SKM-1 (cell line): Measurements from ENCODE around the gene RFX8.
"Not testable (repeated sequence)": the region's sequence is repeated elsewhere in the genome, so short reads cannot be mapped to it uniquely, and the experiment has no call there.

Experiments used
- DNase-seq: peaks from one replicate; lab custom pipeline; 2025; ENCODE audit not compliant: unreplicated experiment; lab: John Stamatoyannopoulos, UW

Gene RFX8

GRCh38 chr2:101474731-101475384, at the start of gene RFX8:
TSS of gene RFX8 (minus strand) at chr2:101475112. CDS start at chr2:101466848, 8,264 bp downstream.
- DNase-seq: peak; percentile 46

DNA sequence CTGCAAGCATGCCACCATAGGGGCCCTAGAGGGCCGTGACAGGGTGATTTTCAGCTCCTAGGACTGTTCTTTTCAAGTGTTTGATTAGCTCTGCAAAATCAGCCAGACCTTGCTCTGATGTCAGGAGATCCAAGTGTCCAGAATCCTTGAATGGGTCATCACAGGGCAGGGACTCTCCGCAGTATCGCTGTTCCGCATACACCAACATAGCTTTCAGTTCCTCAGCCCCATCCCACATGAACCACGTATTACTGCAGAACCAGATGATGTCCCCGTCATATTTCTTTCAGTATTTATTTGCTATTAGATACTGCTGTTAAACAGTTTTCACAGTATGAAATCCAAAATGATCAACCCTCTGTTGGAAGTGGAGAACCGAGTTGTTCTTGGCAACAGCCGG, 46.6 kb upstream of the RFX8 start:
- DNase-seq: no peak

GRCh38 chr2:101520246-101520645, 45.3 kb upstream of the RFX8 start:
- DNase-seq: no peak

GRCh38 chr2:101518578-101519492, 43.9 kb upstream of the RFX8 start:
- DNase-seq: no peak

DNA sequence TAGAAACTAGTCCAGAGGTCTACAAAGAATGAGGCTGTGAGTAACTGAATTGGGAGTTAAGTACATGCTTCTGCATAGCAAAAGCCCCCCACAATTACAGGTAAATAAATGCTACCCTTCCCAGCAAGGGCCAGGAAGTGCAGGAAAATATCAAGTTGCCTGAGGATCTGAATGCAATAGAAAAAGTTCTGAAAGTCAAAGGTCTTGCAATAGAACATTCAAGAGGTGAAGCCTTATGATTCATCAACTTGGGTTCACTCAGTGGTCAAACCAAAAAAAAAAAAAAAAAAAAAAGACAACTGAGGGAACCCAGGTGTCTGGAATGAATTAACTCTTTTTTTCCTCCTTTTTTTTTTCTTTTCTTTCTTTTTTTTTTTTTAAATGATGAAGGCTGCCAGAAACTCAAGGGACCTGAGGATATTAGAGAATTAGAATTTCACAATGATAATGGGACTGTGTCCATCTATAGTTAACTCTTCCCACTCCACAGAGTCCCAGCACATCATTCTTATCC, 42.9 kb upstream of the RFX8 start:
- DNase-seq: no peak

- DNase-seq: peak; percentile 62
Observed at GRCh38 chr2:101516823-101517690, 42.1 kb upstream of the RFX8 start.

DNA sequence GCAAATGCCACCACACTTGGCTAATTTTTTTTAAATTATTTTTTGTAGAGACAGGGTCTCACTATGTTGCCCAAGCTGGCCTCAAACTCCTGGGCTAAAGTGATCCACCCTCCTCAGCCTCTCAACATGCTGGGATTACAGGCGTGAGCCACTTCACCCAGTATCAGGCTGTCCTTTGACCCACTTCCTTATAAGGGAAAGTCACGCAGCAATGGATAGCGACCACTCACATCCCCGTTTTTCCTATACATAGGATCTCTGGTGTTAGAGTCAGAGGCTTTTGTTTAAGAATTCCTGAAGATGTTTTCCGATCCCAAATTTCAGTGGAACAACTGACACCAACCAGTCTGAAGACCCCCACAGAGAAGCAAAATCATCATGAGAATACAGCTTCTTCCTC, 41.4 kb upstream of the RFX8 start:
- no peak for DNase-seq

- no peak for DNase-seq
Observed at GRCh38 chr2:101515477-101515876, 40.6 kb upstream of the RFX8 start.

DNA sequence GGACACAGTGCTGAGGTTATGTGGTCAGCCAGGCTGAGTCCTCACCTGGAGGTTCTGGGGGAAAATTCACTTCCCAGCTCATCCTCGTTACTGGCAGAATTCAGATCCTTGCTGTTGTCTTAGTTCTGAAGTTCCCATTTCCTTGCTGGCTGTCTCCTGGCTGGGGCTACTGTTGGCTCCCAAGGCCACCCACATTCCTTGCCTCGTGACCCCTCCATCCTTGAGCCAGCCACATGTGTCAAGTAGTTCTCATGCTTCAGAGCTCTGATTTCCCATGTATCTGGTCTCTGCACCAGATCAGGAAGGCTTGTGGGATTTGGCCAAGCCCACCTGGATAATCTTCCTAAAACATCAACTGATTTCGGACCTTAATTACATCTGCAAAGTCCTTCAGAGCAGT, 38.1 kb upstream of the RFX8 start:
- no peak for DNase-seq

DNA sequence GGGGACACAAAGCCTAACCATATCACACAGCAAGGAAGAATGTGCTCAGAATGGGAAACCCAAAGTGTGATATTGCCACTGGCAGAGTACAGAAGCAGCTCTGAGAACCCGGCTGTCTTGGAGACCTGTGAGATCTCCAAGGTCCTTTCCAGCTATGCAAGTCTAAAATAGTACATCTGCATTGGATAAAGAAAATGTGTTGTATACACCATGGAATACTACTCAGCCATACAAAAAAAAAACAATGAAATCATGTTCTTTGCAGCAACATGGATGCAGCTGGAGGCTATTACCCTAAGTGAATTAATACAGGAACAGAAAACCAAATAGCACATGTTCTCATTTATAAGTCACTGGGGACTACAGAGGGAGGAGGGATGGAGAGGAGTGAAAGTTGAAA, 36.5 kb upstream of the RFX8 start:
- DNase-seq: no peak

- DNase-seq: peak; percentile 85
Observed at GRCh38 chr2:101509499-101510284, 34.8 kb upstream of the RFX8 start.

DNA sequence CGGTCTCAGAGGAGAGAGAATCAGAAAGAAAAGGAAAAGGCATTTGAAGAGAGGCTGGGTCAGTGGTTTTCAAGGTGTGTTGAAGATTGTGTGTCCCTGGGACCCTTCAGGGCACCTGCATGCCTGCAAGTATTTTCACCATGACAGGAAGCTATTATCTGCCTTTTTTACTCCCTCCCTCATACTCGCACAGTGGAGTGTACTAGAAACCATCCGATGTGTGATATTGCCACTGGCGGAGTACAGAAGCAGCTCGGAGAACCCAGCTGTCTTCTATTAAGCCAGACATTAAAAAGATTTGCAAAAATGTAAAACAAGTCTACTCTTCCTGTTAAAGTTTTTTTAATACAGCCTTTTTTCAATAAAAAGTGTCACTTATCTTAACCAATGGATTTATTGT, 33.7 kb upstream of the RFX8 start:
- DNase-seq: no peak

GRCh38 chr2:101505276-101505675, 30.4 kb upstream of the RFX8 start:
- DNase-seq: not testable (repeated sequence)

DNA sequence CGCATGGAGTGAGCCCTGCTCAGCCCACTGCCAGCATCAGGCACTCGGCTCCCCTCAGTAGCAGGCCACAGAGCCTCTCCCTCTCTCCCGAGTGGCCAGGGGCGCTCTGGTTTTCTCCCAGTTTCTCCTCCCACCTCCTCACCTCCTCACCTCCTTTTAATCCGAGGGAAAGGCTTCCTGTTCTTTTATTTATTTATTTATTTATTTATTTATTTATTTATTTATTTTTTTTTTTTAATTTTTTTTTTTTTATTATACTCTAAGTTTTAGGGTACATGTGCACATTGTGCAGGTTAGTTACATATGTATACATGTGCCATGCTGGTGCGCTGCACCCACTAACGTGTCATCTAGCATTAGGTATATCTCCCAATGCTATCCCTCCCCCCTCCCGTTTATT, 29.8 kb upstream of the RFX8 start:
- DNase-seq: not testable (repeated sequence)

GRCh38 chr2:101502095-101502494, 27.2 kb upstream of the RFX8 start:
- DNase-seq: no peak

DNA sequence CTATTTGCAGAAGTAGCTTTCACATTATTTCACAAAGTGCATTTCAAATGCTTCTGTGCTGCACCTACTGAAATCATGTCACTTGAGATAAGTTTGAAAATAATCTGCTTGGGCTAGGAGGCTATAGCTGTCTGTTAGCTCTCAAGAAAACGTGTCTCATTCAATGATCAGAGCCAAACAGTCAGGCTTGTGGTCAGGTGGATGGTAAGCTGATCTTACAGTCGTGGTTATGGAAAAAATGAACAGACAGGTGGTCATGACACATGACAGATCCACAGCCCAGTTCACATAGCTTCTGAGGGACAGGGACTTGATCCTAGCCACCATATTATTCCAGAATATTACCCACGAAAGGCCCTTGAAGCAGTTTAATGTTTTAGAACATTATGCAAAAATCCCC, 26.5 kb upstream of the RFX8 start:
- DNase-seq: no peak

DNA sequence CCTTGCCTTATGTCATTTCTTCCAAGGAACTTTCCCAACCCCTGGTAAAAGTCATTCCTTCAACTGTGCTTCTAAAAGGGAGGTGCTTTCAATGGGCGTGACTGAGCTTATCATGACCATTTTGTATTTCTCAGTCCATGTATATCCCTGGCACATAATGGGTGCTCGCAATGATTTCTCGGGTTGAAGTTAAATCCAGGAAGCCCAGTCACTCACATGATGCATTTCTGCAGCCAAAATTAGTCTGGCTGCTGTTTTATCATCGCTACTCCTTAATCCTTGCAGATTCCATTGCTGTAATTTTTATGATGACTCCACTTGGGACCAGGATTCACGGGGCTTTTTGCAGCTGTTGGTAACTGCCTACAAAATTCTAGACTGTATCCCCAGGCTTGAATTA, 25.9 kb upstream of the RFX8 start:
- DNase-seq: no peak

GRCh38 chr2:101500180-101500579, 25.3 kb upstream of the RFX8 start:
- DNase-seq: no peak

GRCh38 chr2:101496279-101496678, 21.4 kb upstream of the RFX8 start:
- DNase-seq: no peak

DNA sequence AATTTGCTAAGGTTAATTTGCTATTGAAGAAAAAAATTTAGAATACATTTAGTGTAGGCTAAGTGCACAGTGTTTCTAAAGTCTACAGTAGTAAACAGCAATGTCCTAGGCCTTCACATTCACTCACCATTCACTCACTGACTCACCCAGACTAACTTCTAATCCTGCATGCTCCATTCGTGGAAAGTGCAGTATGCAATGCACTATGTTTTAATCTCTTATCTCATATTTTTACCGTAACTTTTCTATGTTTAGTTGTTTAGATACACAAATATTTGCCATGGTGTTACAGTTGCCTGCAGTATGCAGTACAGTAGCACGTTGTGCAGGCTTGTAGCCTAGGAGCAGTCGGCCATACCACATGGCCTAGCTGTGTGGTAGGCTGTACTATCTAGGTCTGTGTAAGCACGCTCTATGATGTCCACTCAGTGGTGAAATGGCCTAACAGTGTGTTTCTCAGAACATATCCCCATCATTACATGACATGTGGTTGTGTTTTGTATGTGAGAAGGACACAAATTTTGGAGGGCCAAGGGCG, 18.1 kb upstream of the RFX8 start:
- DNase-seq: no peak
